Astrocyte of the cerebellum (primary cell): ENCODE measurements around the gene SSH2.

Experiments
- DNase-seq: peaks from one replicate; pipeline ENCODE4 v3.0.0-alpha.2; 2011; ENCODE audit warnings: low read depth
- H3K4me3 ChIP-seq: 2 replicates; pipeline ENCODE4 v1.5.1; 2011; ENCODE audit warnings: mild to moderate bottlenecking, low read depth, low read length, moderate library complexity
- CTCF ChIP-seq: IDR thresholded peaks from 2 replicates; pipeline ENCODE4 v1.5.1; 2012; ENCODE audit warnings: low read length, low read depth, moderate library complexity, mild to moderate bottlenecking; ENCODE audit errors: missing control alignments
- in situ Hi-C: cut with HindIII; loops from 2 replicates; pipeline ENCODE4 v1.10.0; 2017; ENCODE audit warnings: low sequenced_read_pairs

Gene SSH2

GRCh38 chr17:29581583-29582253 lies 348.3 kb downstream of the SSH2 start:
- DNase-seq, result no peak

DNA sequence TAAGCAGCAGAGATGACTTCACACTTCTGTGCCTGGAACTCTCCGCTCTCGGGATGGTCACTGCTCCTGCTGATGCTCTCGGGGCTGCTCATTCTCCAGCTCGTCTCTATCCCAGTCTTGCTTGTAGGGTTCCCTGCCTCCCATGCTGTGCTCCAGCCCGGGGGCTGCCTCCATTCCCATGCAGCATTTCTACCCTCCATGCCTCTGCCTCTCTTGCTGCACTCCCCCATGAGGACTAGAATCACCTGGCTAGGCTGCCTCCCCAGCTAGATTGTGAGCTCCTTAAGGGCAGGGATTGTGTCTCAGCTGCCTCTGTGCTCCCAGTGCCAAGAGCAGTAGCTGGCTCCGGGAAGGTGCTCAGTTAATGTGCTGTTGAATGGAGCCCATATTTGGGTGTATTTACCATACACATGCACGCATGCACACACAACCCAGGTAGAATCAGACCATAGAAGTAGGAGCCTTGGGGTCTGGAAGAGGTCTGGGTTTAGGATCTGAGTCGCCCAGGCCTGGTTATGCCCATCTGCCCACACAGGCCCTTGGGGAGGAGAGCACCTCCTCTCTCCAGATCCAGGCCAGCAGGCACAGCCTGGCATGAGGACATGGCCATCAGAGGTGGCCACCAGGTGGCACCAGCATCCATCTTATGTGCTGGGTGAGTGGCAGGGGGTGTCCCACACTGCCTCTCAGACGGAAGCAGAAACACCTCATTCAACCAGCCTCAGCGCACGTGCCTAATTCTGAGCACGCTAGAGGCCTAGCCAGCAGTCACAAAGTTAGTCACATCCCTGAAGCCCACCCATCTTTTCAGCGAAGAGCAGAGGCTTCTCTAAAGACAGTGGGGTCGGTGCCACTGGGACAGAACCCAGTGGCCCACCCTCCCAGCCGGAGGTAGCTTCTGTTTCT lies 349.9 kb downstream of the SSH2 start:
- in situ Hi-C loops, result no loop called here
- no peak for DNase-seq
- no peak overlapping the region for H3K4me3 ChIP-seq
- peak; percentile 83 for TF ChIP-seq CTCF

More at GRCh38 chr17:29581583-29582253, 348.3 kb downstream of the SSH2 start:
- in situ Hi-C loops, result no loop called here
- no peak overlapping the region for H3K4me3 ChIP-seq
- TF ChIP-seq CTCF, result no peak

- no peak for DNase-seq
- in situ Hi-C loops, result no loop called here
- no peak overlapping the region for H3K4me3 ChIP-seq
- TF ChIP-seq CTCF, result no peak
Observed at GRCh38 chr17:29578626-29579485, 351.2 kb downstream of the SSH2 start.

DNA sequence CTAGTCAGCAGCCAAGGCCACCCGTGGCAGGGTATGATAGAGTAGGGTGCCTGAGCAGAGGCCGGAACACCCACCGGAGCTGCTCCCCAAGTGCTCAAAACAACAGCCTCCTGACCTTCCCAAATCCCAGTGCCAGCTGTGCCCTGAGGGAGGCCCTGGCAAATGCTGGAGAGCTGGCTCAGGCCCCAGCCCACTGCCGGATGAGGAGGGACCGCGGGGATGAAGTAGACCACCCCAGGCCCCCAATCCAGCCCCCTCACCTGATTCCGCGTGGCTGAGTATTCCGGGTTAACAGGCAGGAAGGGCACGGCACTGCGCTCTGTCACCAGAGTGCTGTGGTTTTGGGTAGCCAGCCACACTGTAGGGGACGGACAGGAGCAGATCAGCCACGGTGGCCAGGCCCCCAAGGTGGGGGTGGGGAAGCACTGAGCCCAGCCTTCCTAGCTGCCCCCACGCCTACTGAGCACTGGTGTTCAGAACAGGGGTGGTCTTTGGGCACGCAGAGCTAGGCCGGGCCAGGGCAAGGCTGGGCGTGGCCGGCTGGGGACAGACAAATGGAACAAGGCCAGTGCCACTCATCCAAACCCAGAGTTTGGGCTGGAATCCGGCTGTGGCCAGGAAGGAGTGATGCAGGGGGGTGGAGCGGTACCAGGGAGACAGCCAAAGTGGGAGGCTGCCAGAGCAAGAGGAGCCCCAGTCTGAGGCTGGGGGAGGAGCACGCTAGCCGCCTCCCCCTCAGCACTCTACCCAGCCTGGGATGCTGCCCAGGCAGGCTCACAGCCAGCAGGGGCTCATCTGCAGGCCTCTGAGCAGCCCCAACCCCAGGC lies 352.4 kb downstream of the SSH2 start:
- DNase-seq, result no peak
- no peak overlapping the region for H3K4me3 ChIP-seq
- in situ Hi-C loops, result no loop called here
- no peak for TF ChIP-seq CTCF

DNA sequence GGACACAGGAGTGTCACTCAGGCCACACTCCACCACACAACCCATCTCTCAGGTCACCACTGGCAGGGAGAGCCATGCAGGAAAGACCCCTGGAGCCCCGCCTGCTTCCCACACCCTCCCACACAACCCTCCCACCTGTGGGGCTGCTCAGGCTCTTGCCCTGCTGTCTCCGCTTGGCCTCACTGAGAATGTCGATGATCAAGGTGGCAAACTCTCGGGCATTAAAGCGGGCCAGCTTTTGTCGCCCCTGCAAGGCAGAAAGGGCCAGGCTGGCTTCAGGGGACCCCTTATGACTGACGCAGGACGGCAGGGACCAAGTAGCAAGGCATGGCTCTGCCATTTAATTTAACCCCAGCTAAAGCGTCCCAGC lies 353.0 kb downstream of the SSH2 start:
- TF ChIP-seq CTCF, result no peak
- in situ Hi-C loops, result no loop called here
- no peak overlapping the region for H3K4me3 ChIP-seq
- no peak for DNase-seq
